Glomerular endothelial cell (primary cell): Measurements from ENCODE around the gene SPDYE2B. TPM values are rescaled to one million over a fixed set of nuclear protein-coding genes. Genes with fewer than 3 reads are reported as not detected.
"Not testable (repeated sequence)": the region's sequence is repeated elsewhere in the genome, so short reads cannot be mapped to it uniquely, and the experiment has no call there.

Experiments
- DNase-seq: peaks from one replicate; pipeline ENCODE4 v3.0.0-alpha.2; 2011; ENCODE audit warnings: low read depth, low spot score; ENCODE audit errors: extremely low read depth
- total RNA-seq: library from RNA; depleted of rRNA; stranded (reverse); fragments of >200 nt; gene quantifications from 2 replicates; pipeline ENCODE4 v1.2.3, GENCODE V29; 2015

The SPDYE2B gene
- total RNA-seq, 1 donor from 2014 or later = not detected

DNA sequence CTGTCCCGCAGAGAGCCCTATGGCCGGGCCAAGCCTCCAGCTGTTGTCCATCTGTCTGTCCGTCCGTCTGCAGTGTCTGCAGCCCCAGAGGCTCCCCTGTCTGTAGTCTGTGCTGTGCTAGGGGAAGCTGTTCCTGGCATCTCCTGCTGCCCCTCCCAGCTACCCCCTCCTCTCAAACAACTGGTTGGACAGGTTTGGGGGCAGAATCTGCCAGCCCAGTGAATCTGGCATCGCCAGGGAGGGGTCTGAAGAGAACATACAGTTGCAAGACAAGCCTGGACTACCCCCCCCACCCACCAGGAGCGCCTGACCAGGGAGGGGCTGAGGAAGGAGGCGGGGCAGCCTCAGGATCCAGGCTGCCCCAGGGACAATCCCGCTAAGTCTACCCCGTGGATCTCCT lies 7.4 kb upstream of the SPDYE2B start, which contains the start of gene UPK3BL1:
TSS of gene UPK3BL1 (minus strand) at position 101 of the 400 bp plus-strand sequence. CDS start at position 51, 50 bp downstream.
- DNase-seq = not testable (repeated sequence)

DNA sequence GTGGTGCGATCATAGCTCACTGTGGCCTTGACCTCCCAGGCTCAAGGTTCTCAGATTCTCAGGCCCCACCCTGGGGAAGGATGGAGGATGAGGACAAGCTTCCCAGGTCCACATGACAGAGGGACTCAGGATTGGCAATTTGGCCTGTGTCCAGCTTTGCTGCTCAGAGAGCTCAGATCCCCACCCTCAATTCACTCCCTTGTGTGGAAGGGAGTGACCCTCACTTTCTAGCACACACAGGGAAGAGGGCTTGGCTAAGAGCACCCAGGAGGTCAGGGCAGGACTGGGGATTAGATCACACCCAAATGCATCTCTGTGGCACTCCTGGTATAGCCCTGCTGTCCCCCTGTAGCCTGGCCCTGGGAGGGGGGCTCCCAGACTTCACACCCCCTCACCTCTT lies 6.7 kb upstream of the SPDYE2B start:
- not testable (repeated sequence) for DNase-seq

DNA sequence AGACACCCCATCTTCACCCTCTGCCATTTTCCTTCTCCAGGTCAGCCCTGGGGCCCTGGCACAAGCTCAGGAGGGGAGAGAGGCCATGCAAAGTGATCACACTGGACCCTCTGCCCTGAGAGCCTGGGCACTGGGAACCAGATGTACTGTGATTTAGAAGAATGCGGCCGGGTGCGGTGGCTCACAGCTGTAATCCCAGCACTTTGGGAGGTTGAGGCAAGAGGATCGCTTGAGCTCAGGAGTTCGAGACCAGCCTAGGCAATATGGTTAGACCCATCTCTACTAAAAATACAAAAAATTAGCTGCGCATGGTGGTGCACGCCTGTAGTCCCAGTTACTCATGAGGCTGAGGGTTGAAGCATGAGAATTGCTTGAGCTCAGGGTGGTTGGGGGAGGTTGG lies 2.3 kb upstream of the SPDYE2B start:
- not testable (repeated sequence) for DNase-seq

DNA sequence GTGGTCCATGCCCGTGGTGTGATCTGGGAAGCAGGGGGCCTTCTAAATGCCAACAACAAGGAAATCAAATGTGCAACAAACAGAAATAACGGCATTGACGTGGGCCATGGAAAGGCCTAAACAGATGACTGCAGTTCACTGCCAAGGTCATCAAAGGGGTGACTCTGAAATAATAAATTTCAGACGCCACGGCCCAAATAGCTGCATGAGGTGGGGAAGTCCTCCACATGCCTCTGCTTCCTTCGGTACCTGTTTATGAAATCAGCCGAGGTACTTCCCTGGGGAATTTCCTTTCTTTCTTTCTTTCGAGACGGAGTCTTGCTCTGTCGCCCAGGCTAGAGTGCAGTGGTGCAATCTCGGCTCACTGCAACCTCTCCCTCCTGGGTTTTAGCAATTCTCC lies 14.6 kb downstream of the SPDYE2B start:
- DNase-seq = not testable (repeated sequence)

DNA sequence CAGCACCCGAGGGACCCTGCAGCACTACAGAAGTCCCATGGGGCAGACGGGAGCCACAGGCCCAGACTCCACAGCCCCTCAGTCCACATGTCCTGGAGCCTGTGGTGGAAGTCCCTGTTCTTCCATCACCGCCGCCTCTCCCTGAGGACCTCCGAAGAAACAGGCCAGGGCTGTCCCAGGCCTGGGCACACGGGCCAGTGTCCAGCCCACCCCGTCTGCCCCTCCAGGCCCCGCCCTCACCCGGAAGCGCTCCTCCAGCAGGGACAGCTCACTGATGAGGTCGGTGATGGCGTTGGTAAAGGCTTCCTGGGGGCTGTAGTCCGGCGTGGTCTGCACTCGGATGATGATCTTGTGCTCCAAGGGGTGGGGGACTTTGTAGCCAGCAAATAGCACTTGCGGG lies 16.7 kb downstream of the SPDYE2B start:
- DNase-seq = not testable (repeated sequence)

DNA sequence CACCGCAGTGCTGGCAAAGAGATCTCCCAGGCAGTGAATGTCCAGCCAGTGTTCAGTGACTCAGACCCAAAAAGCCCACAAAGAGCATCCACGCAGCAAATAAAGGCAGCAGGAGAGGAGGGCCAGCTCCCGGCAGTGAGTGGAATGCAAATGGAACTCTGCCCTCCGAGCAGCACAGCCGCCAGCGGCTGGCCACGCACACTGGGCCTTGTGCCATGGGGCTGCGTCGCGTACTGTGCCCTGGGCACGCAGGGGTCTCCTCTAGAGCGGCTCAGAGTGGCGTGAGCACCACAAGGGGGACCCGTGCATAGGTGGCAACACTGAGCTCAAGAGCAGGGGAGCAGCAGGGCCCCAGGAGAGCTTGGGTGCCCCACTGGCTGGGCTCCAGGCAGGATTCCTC lies 17.4 kb downstream of the SPDYE2B start:
- not testable (repeated sequence) for DNase-seq

DNA sequence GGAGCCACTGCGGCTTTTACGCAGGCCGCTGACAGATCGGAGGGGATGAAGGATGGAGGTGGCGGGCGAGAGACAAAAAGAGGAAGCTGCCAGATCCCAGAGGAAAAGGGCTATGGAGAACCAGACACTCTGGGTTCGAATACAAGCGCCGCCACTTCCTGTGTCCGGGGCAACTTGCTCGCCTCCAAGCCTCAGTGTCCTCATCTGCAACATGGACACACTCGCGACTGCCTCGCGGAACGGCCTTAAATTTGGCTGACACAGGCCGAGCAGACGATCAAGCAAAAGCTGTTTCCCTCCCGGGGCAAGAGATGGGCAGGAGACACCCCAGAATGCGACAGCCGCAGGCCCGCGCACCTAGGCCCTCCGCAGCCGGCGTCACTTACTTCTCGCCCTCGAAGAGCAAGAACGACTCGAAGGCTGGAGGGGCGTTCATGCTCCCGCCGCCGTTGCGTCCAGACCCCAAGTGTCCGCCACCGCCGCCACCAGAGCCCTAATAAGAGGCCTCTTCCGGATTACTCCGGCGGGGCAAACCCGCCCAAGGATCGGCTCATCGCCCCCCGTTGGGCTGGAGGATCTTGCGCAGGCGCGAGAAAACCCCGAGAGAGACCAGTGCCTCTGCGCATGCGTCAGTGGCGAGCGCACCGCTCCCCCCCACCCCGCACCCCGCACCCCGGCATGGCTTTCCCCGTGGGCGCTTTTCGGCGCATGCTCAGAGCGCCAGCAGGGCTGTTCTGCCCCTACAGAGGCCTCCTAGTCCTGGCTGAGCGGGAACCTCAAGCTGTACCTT lies 21.2 kb downstream of the SPDYE2B start, which contains the start of gene POLR2J2:
TSS of gene POLR2J2 (minus strand) at position 498 of the 790 bp plus-strand sequence. CDS start at position 436, 62 bp downstream.
- not testable (repeated sequence) for DNase-seq

DNA sequence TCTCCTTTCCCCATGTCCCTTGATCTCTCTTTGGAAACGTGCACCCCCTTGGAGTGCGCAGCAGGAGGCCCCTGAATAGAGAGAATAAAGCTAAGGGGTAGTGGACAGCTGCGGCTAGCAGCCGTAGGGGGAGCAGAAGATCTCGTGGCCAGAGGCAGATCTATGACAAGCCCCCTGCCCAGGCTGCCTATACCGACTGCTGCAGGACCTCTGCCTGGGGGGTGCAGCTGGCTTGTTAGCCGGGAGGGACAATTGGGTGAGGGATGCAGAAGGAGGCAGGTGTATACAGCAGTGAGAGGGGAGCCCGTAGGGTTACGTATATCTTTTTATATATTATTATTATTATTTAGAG lies 21.8 kb downstream of the SPDYE2B start:
- DNase-seq = not testable (repeated sequence)

DNA sequence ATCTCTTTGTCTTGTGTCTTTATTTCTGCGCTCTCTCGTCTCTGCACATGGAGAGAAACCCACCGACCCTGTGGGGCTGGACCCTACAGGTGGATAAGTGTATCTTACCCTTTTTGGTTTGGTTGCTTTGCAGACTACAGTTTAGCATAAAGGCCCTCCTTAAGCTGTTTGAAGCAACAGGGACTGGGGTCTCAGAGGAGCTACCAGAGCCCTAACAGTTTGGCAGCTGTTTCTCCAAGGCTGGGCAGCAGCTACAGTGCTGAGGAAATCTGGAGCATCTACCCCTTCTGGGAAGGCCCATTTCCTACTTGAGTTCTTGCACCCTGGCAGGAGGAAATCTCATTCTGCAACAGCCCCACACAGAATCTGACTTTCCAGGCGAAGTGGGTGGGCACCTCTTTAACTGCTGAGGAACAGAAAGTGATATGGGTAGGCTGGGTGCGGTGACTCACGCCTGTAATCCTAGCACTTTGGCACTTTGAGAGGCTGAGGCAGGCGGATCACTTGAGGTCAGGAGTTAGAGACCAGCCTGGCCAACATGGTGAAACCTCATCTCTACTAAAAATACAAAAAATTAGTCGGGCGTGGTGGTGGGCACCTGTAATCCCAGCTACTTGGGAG lies 23.4 kb downstream of the SPDYE2B start:
- DNase-seq = not testable (repeated sequence)

DNA sequence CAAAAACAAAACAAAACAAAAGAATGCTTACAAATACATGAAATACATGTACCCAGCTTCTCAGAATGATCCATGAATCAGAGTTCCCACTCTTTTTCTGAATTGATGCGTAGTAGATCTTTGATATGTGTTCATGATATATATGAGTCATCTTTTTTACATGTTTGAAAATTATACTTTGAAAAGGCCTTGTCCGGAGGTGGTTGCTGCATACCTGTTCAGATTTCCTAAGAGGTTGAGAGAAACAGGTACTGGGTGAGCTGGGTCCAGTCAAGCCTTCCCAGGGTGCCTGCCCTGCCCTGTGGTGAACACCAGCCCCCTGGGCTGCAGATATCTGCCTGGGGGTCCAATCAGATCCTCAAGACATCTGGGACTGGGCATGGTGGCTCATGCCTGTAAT lies 25.4 kb downstream of the SPDYE2B start:
- DNase-seq = not testable (repeated sequence)

DNA sequence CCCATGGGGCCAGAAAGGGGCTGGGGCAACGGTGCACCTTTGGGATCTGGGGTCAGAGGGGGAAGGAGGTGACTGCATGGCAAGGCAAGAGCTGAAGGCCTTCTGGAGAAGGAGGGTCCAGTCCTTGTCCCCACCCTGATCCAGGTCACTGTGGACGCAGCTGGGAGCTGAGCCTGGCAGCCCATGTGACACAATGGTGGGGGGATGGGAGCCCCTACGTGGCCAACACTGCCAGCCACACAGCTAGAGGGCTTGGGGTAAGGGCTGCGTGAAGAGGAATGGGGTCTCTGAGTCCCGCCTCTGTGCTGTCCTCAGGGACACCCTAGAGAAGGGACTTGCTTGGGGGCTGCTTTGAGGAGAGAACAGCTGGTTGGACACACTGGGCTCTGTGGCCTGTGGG lies 30.7 kb downstream of the SPDYE2B start:
- DNase-seq = not testable (repeated sequence)

DNA sequence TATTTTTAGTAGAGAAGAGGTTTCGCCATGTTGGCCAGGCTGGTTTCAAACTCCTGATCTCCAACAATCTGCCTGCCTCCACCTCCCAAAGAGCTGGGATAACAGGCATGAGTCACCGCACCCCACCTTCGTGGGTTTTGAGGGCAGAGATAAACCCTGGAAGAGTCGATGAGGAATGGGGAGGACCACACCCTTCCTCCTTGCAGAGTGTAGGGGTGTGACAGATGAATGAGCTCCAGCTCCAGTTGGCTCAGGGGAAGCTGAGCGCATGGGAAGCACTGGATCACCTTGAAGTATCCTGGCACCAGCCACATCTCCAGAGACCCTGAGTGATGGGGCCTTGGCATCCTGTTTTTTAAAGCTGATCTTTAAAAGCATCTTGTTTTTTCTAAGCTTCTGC lies 32.4 kb downstream of the SPDYE2B start:
- DNase-seq = not testable (repeated sequence)

DNA sequence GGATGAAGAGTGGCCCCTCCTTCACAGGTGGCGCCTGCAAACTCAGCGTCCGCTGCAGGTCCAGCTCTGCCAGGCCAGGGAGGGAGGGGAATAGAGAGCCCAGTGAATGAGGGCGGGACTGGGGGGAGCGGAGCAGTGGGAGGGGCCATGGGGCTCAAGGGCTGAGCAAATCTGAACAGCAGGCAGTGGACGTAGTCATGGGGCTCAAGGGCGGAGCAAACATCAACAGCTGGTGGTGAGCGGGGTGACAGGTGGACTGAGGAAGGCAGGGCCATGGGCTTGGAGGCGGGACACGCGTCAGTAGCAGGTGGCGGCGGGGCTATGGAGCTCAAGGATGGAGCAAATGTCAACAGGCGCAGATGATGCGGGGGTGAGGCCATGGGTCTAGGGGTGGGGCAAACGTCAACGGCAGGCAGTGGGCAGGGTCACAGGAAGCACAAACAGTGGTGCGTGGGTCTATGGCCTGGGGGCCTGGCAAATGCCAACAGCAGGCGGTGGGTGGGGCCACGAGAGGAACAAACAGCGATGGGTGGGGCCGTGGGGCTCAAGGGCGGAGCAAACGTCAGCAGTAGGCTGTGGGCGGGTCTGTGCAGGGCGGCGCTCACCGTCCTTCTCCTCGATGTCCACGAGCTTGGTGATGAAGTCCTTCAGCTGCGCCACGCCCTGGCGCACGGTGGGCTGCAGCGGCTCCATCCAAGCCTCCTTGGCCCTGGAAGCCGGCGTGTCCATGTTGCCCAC lies 38.3 kb downstream of the SPDYE2B start:
- not testable (repeated sequence) for DNase-seq

DNA sequence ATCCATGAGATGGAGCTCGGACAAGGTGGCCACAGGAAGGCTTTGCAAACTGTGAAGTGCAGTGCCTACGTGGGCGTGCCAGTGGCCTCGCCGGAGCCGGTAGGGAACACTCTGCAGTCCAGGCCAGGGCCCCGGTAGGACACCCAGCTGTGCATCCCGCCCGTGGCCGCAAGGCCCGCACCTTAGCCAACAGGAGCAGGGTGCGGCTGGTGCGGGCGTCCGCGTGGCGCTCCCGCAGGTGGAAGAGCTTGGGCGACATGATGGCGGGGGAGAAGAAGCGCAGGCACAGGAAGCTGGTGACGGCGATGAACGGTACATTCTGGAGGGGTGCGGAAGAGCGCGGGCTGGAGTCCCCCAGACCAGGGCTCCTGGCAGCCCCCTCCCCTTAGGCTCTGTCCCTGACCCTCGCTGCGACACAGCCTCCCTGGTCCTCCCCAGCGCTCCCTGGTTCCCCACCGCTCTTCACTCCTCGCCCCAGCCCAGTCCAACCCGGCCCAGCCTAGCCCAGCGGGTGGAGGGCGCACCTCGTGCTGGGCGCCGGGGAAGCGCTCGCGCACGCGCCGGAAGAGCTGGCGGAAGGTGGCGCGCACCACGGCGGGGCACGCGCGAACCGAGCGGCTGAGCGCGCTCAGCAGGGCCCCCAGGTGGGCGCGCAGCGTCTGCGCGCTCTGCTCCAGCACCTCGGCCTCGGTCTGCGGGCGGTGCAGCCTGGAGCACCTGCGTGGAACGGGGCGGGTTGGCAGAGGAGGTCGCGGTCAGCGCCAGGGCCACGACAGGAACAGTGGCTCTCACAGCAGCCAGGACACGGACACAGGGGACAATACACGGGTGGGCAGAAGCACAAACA lies 39.5 kb downstream of the SPDYE2B start:
- DNase-seq = not testable (repeated sequence)

DNA sequence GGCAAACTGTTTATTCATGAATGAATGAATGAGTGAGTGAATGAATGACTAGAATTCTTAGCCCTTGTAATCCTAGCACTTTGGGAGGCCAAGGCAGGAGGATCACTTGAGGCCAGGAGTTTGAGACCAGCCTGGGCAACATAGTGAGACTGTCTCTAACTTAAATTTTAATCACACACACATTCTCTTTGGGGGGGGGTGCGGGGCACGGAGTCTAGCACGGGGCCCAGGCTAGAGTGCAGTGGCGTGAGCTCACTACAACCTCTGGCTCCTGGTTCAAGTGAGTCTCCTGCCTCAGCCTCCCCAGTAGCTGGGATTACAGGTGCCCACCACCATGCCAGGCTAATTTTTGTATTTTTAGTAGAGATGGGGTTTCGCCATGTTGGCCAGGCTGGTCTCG lies 40.5 kb downstream of the SPDYE2B start:
- DNase-seq = not testable (repeated sequence)

DNA sequence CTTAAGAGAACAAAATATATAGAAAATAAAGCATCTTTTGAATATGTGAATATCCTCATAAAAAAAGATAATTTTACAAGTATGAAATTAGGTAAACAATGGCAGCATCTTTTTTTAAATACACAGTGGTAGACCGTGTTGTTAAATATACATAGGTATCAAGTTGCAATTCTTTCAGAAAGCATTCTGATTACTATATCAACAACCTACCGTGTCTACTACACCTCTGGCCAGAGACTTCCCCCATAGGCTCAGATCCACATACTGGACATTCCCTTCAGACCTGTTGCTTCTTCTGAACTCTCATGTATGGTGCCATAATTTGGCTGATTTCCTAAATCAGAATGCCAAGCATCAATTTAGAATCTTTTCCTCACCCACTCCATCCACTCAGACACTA lies 43.9 kb downstream of the SPDYE2B start:
- not testable (repeated sequence) for DNase-seq

DNA sequence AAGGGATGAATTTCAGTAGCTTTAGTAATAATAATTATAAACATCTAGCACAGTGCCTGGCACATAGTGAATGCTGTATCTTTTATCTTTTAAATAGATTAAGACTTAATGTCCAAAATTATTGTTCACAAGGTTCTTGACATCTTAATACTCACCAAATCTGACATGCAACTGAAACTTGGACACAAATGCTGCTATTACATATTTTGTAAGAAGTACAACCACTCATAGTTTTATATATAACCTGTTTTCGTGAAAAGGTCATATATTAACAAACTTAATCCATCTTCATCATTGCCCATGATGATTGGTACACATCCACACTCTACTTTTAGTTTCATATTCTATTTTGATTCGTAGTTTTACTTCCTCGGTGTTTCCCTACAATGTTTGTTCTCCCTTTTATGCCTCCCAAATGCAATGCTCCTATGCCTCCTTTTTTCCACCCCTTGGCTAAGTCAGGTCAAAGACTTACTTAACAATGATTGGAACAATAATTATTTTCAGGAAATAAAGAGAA lies 45.0 kb downstream of the SPDYE2B start:
- not testable (repeated sequence) for DNase-seq

DNA sequence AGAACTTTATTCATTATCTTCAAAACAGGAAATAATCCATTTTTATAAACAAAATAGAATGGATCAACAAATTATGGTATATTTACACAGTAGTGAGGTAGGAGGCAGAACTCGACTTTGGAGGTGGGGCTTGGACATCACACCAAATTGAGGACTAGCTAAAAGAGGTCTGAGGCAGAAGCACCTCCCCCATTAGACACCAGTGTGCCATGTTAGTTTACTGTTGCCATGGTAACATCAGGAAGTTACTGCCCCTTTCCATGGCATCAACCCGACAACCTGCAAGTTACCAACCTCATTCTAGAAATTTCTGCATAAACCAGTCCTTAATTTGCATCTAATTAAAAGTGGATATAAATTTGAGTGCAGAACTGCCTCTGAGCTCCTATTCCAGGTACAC lies 45.9 kb downstream of the SPDYE2B start:
- not testable (repeated sequence) for DNase-seq

DNA sequence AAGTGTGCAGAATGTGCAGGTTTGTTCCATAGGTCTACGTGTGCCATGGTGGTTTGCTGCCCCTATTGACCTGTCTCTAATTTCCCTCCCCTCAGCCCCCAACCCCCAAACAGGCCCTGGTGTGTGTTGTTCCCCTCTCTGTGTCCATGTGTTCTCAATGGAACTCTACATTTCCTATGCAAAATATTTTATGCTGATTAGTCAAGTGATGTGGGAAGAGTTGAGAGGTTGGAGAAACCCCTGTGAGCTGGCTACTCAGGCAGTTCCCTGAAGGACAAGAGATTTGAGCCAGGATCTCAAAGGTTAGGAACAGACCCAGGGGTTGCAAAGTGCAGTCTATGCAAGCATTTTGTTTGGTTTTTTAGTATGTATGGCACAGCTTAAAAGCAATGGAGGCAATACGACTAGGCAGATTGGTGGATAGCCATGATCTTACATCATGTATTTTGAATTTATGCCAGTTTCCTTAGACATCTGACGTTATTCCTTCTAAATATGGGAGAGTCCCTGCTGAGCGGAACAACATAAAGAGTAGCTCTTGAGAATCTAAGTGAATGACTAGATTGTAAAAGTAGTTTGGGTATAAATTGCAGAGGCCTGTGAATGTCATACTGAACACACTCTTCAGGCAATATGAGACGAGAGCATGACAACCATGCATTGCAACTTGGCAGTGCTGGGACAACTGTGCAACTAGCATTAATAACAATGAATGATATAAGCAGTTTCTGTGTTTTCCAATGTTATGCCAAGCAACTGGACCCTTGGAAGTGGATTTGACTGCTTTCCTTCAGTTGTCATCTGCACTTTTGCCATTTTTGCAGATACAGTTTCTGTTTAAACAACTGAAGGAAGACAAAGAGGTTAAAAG lies 47.8 kb downstream of the SPDYE2B start:
- not testable (repeated sequence) for DNase-seq
